ENCODE results near the gene CELSR1. TPM values are rescaled to one million over a fixed set of nuclear protein-coding genes. Genes with fewer than 3 reads are reported as not detected.

CELSR1 gene
- total RNA-seq, 1 donor from 2014 or later: 18.6 TPM

- no peak for DNase-seq (ENCODE audit: low read depth in 2 of 2)
Observed at GRCh38 chr22:46380069-46380468, 157.4 kb downstream of the CELSR1 start.

- DNase-seq (ENCODE audit: low read depth in 2 of 2): no peak
Observed at GRCh38 chr22:46379066-46379930, 158.1 kb downstream of the CELSR1 start.

- DNase-seq (ENCODE audit: low read depth in 2 of 2): no peak
Observed at GRCh38 chr22:46378426-46379065, 158.9 kb downstream of the CELSR1 start.

GRCh38 chr22:46377525-46378425, 159.6 kb downstream of the CELSR1 start:
- DNase-seq (ENCODE audit: low read depth in 2 of 2): no peak

- DNase-seq (ENCODE audit: low read depth in 2 of 2): no peak
Observed at GRCh38 chr22:46376908-46377524, 160.4 kb downstream of the CELSR1 start.

- DNase-seq (ENCODE audit: low read depth in 2 of 2): no peak
Observed at GRCh38 chr22:46376111-46376510, 161.3 kb downstream of the CELSR1 start.

- no peak for DNase-seq (ENCODE audit: low read depth in 2 of 2)
Observed at GRCh38 chr22:46374663-46375474, 162.6 kb downstream of the CELSR1 start.

GRCh38 chr22:46373921-46374662, 163.3 kb downstream of the CELSR1 start:
- DNase-seq (ENCODE audit: low read depth in 2 of 2): peak in 1 of 2 donors; percentile 51

- no peak for DNase-seq (ENCODE audit: low read depth in 2 of 2)
Observed at GRCh38 chr22:46373159-46373558, 164.3 kb downstream of the CELSR1 start.

- no peak for DNase-seq (ENCODE audit: low read depth in 2 of 2)
Observed at GRCh38 chr22:46372686-46373085, 164.7 kb downstream of the CELSR1 start.

- no peak for DNase-seq (ENCODE audit: low read depth in 2 of 2)
Observed at GRCh38 chr22:46371623-46372226, 165.7 kb downstream of the CELSR1 start.

GRCh38 chr22:46370584-46371291, 166.7 kb downstream of the CELSR1 start:
- DNase-seq (ENCODE audit: low read depth in 2 of 2): no peak

GRCh38 chr22:46369716-46370583, 167.5 kb downstream of the CELSR1 start:
- no peak for DNase-seq (ENCODE audit: low read depth in 2 of 2)

GRCh38 chr22:46368871-46369715, 168.3 kb downstream of the CELSR1 start:
- no peak for DNase-seq (ENCODE audit: low read depth in 2 of 2)

GRCh38 chr22:46368422-46368821, 169.0 kb downstream of the CELSR1 start:
- DNase-seq (ENCODE audit: low read depth in 2 of 2): no peak

- peak; percentile 22 to 58 for DNase-seq (ENCODE audit: low read depth in 2 of 2)
Observed at GRCh38 chr22:46367707-46368191, 169.7 kb downstream of the CELSR1 start.

Measured in dermis microvascular lymphatic vessel endothelial cell (primary cell).